ENCODE data around the gene HABP4. TPM values are rescaled to one million over a fixed set of nuclear protein-coding genes. Genes with fewer than 3 reads are reported as not detected.

Gene HABP4
- total and polyA plus RNA-seq, 9 of the 15 experiments (the other 6 are each of a cell fraction or from before 2014, with no cell fraction given), result 0.38 to 2.4 (median 1.9) TPM

GRCh38 chr9:96418920-96419690, 30.9 kb upstream of the HABP4 start (continued):
- TF ChIP-seq THAP12 (CRISPR knock-in tag; IDR thresholded peaks at IDR 0.05) (0 out of 2 replicates have a peak, but pooled peaks have one; percentile 51), NFRKB (IDR thresholded peaks at IDR 0.05; ENCODE audit: low read depth) (0 out of 2 replicates have a peak, but pooled peaks have one; percentile 34), HMGN3 (IDR thresholded peaks at IDR 0.05; ENCODE audit: borderline replicate concordance, extremely low read depth, insufficient read length, low read depth, low read length) (no peak), CEBPB (tag; IDR thresholded peaks at IDR 0.05) (no peak), ZNF263 (CRISPR knock-in tag; IDR thresholded peaks at IDR 0.05; ENCODE audit: borderline replicate concordance) (peak; percentile 44), HMG20B (CRISPR knock-in tag; IDR thresholded peaks at IDR 0.05) (no peak), BMI1 (IDR thresholded peaks at IDR 0.05; ENCODE audit: low read length) (no peak), ELF1 (tag; IDR thresholded peaks at IDR 0.05) (peak; percentile 92), MAZ (CRISPR knock-in tag; conservative IDR thresholded peaks at IDR 0.05 in 1 of 2, IDR thresholded peaks at IDR 0.05 in 1 of 2) (peak; percentile 66 to 94; a peak in 3 of 4 replicates), ZNF707 (CRISPR knock-in tag; conservative IDR thresholded peaks at IDR 0.05) (no peak), SNRNP70 (optimal IDR thresholded peaks at IDR 0.05; ENCODE audit: low read depth, low read length) (no peak), ZFP30 (CRISPR knock-in tag; IDR thresholded peaks at IDR 0.05; ENCODE audit: borderline replicate concordance) (no peak), UBTF (IDR thresholded peaks at IDR 0.05; ENCODE audit: borderline replicate concordance in 1 of 2, low read depth in 2 of 2, low read length in 2 of 2) (peak; percentile 84 to 97; a peak in 3 of 4 replicates), ADNP (tag; IDR thresholded peaks at IDR 0.05) (no peak), ZNF133 (CRISPR knock-in tag; IDR thresholded peaks at IDR 0.05) (no peak), SREBF1 (IDR thresholded peaks at IDR 0.05; ENCODE audit: borderline replicate concordance, low read depth, low read length) (no peak), CBX3 (IDR thresholded peaks at IDR 0.05; ENCODE audit: borderline replicate concordance in 1 of 2, low read length in 2 of 2) (0 out of 3 replicates have a peak, but pooled peaks of 1 of the 2 experiments have one; percentile 70), ELF2 (CRISPR knock-in tag; IDR thresholded peaks at IDR 0.05) (peak; percentile 78), YBX1 (IDR thresholded peaks at IDR 0.05) (no peak), ZFP36 (IDR thresholded peaks at IDR 0.05; ENCODE audit: low read depth, low read length, partially characterized antibody) (no peak)
- TF ChIP-seq, protein P1, sequence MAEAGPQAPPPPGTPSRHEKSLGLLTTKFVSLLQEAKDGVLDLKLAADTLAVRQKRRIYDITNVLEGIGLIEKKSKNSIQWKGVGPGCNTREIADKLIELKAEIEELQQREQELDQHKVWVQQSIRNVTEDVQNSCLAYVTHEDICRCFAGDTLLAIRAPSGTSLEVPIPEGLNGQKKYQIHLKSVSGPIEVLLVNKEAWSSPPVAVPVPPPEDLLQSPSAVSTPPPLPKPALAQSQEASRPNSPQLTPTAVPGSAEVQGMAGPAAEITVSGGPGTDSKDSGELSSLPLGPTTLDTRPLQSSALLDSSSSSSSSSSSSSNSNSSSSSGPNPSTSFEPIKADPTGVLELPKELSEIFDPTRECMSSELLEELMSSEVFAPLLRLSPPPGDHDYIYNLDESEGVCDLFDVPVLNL (CRISPR knock-in tag; IDR thresholded peaks at IDR 0.05; ENCODE audit: low read depth), result no peak
